ENCODE measurements around the gene TCF3.
"Not testable (repeated sequence)": the region's sequence is repeated elsewhere in the genome, so short reads cannot be mapped to it uniquely, and the experiment has no call there.

Gene TCF3

GRCh38 chr19:1650650-1651567, 1.5 kb downstream of the TCF3 start:
- peak; percentile 53 for DNase-seq

GRCh38 chr19:1649706-1650649, 2.4 kb downstream of the TCF3 start:
- peak; percentile 36 for DNase-seq

- no peak for DNase-seq
Measured at GRCh38 chr19:1648920-1649541, 3.4 kb downstream of the TCF3 start.

GRCh38 chr19:1648459-1648849, 4.0 kb downstream of the TCF3 start:
- no peak for DNase-seq

GRCh38 chr19:1647501-1648458, 4.6 kb downstream of the TCF3 start:
- DNase-seq = no peak

GRCh38 chr19:1646659-1647453, 5.6 kb downstream of the TCF3 start:
- DNase-seq = no peak

GRCh38 chr19:1646149-1646548, 6.3 kb downstream of the TCF3 start:
- no peak for DNase-seq

GRCh38 chr19:1645299-1645698, 7.1 kb downstream of the TCF3 start:
- DNase-seq = no peak

- no peak for DNase-seq
Measured at GRCh38 chr19:1644070-1644469, 8.3 kb downstream of the TCF3 start.

GRCh38 chr19:1640893-1641448, 11.4 kb downstream of the TCF3 start:
- not testable (repeated sequence) for DNase-seq

- DNase-seq = no peak
Measured at GRCh38 chr19:1636325-1637236, 15.8 kb downstream of the TCF3 start.

- no peak for DNase-seq
Measured at GRCh38 chr19:1634938-1635243, 17.5 kb downstream of the TCF3 start.

GRCh38 chr19:1634242-1634937, 18.0 kb downstream of the TCF3 start:
- DNase-seq = no peak

- no peak for DNase-seq
Measured at GRCh38 chr19:1633269-1633826, 19.1 kb downstream of the TCF3 start.

GRCh38 chr19:1632462-1633268, 19.8 kb downstream of the TCF3 start:
- no peak for DNase-seq

GRCh38 chr19:1631557-1632100, 20.8 kb downstream of the TCF3 start:
- no peak for DNase-seq

- DNase-seq = no peak
Measured at GRCh38 chr19:1630811-1631210, 21.6 kb downstream of the TCF3 start.

GRCh38 chr19:1630012-1630411, 22.4 kb downstream of the TCF3 start:
- DNase-seq = no peak
